ENCODE measurements around the gene C14orf119.

The C14orf119 gene, protein sequence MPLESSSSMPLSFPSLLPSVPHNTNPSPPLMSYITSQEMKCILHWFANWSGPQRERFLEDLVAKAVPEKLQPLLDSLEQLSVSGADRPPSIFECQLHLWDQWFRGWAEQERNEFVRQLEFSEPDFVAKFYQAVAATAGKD

DNA sequence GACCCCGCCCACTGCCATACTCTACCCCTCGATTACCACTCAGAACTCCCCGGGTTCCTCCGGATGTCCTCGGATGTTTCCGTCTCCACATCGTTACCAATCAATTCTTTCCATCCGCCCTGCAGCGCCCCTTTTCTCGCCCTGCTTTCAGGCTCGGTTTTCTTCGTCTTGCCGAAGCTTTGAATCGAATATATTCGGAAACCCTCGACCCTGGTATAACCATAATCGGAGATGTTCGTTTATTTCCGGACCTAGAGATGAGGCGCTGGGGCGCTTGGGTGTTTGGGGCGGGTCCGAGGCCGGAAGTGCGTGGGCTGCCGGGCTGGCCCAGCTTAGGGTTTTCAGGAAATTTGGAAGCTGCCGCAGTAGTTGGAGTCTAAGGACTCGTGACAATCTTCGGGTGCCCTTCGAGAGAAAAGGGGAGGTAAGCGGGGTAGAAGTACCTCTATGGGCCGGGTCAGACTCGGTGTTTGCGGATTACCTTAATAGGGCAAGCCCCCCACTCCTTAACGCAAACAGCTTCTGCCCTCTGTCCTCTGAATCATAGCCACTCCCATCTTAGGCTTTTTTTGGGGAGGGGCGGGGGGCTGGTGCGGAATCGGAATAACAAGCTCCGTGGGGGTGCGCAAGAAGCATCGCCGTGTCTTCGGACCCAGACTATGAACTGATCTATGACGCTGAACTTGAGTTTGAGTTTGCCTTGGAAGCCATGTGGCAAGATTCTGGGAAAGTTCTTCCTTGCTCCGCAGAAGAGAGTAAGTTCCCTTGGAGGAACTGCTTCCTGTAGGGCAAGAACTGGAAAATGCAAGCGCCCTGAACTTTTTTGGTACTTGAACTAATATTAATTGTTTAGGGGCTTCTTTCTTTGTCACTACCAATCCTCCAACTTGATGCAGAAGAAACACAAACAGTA, at the start of gene C14orf119:
Gene C14orf119 (plus strand): TSS at position 310 of the 913 bp plus-strand sequence. CDS start 2,154 bp downstream, outside the sequence.
- DNase-seq (ENCODE audit: low spot score) = peak; percentile 100

DNA sequence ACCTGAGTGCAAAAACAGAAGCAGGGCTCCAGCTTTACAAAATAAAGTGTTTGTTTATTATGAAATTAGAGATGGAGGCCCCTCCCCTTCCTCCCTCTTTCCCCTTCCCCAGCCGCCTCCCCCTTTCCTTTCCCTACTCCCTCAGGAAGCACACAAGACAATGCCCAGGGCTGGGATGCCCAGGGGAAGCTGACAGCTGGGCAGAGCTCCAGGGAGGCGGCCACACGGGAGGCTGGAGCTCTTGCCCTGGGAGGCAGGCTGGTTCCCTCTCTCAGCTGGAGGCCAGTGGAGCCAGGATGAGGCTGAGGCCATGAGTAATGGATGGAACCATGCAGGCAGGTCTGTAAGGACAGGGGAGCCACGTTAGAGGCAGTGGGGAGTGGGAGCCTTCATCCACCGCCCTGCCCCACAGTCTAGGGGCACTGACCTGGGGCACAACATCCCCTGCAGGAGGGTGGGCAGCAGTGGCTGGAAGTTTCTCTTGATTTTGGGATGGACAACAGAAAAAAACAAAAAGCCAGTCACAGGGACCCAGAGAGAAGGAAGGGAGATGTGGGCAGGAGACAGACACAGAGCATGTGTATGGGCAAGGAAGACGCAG, 48.2 kb upstream of the C14orf119 start:
- DNase-seq (ENCODE audit: low spot score) = no peak

DNA sequence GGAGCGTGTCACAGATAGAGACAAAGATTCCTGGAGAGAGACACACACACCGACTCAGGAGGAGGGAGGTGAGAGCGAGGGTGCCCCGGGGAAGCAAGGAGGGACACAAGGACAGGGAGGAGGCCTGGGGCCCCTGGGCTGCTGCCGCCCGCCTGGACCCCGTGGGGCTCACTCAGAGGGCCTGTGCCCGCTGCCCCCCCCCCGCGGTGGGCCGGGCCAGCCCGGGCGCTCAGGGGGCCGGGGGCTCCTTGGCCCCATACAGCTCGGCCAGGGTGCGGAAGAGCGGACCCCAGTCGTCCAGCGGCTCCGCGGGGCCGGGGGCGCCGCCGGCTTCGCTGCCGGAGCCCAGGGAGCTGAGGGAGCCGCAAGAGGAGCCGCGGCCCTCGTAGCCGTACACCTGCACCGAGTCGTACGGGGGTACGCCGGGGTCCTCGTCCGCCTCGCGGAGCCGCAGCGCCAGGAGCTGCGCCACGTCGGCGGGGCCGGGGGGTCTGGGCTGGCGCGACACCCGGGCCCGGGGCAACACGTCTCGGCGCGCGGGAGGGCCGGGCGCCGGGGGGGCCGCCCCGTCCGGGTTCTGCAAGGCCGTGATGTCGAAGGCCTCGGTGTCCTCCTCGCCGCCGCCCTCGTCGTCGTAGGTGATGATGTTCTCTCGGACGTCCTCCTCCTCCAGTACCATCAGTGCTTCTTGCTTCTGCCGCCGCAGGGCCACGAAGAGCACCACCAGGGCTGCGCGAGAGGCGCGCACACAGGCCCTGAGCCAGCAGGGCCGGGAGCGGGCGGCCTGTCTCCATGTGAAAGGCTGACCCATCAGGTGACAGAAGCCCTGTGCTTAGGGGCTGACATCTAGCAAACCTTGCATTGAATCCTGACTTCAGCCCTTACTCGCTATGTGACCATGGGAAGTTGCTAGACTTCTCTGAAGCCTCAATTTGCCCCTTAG, 47.3 kb upstream of the C14orf119 start:
- DNase-seq (ENCODE audit: low spot score) = no peak

DNA sequence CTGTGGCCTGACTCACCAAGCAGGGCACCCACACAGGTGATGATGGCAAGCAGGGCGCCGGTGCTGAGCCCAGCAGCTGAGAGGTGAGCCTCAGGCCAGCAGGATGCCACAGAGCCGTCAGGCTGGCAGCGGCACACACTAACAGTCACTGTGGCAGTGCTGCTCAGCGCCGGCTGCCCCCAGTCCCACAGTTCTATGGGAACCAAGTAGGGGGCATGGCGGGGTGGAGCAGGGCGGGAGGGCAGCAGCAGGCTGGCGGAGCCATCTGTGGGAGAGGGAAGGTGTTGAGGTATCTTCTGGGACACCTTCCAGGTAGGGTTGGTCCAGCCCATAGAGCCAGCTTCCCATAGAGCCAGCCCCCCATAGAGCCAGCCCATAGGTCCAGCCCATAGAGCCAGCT, 46.3 kb upstream of the C14orf119 start:
- no peak for DNase-seq (ENCODE audit: low spot score)

DNA sequence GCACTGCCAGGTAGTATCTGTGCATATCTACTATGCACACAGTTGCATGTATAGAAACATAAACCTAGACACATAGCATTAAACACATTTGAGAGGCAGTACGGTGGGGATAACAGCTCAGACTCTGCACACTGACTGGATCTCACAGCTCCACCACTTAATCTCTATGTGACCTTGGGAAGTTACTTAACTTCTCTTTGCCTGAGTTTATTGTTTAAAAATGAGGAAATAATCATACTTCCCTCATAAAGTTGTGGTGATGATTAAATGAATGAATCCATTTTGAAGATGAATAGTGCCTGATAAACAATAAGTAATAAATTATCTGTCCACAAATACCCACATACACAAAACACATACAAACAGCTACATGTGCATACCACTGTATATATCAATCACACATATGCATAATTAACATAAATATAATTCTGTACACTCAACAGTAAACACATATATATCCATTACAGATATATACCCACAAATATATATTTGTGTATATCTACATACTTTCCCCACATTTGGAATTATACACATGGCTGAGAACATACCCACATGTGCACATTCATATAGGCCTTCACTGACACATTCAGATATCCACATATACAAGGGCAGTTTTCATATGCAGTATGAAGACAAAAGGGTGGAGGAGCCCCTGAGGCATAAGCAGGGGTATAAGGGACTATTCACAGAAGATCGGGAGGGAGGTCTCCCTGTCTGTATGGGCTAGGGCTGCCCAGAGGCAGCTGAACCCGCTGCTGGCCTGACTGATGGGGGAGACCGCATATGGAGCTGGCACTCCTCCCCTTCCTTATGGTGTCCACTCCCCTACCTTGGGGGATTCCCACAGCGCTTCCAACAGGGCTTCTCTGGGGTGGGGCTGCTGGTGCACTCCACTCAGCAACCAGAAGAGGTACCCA, 43.9 kb upstream of the C14orf119 start:
- DNase-seq (ENCODE audit: low spot score) = no peak

DNA sequence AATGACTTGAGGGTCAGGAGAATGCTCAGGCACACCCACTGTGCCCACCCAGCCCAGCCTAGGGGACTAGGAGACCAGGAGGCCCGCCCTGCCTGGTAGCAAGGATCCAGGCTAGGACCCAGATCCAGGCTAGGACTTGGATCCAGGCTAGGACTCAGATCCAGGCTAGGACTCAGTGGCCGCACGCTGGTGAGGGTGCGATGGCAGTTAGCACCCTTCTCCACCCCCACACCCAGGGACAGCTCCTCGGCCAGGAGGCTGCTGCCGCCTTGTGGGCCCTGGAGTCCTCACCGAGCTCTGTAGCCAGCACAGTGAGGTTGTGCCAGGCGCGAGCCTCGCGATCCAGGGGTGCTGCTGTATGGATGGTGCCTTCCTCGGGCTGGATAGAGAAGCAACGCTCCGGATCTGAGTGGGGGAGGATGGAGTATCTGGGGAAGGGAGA, 43.1 kb upstream of the C14orf119 start:
- no peak for DNase-seq (ENCODE audit: low spot score)

DNA sequence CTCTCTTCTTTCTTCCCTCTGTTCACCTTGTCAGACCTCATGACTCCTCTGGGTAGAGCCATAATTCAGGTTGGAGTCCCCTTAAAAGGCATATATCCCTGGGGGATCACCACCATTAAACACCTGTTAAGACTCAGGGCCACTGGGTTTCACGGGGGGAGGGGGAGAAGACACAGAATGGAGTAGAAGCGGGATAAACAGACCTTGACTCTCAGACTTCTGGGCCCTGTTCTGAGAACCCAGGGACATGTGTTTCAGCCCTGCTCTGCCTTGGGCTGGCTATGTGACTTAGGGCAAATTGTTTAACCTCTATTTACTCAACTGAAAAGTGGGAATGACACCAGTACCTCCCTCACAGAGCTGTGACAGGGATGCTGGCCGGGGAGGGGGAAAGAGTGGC, 42.6 kb upstream of the C14orf119 start:
- DNase-seq (ENCODE audit: low spot score) = no peak

DNA sequence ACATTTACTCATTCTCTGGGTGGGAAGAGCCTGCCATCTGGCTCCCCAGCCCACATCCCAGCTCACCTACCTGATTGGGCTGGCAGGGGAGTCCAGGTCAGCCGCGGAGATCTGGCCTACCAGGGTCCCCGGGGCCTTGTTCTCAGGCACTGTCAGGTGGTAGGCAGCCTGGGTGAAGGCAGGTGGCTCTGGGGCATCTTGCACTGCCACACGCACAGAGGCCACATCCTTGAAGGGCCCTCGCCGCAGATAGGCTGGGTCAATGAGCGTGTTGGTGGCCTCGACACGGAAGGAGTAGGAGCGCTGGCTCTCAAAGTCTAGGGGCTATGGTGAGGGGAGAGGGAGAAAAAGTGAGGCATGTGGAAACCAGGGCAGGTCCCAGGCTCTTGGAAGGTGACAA, 41.9 kb upstream of the C14orf119 start:
- DNase-seq (ENCODE audit: low spot score) = no peak

DNA sequence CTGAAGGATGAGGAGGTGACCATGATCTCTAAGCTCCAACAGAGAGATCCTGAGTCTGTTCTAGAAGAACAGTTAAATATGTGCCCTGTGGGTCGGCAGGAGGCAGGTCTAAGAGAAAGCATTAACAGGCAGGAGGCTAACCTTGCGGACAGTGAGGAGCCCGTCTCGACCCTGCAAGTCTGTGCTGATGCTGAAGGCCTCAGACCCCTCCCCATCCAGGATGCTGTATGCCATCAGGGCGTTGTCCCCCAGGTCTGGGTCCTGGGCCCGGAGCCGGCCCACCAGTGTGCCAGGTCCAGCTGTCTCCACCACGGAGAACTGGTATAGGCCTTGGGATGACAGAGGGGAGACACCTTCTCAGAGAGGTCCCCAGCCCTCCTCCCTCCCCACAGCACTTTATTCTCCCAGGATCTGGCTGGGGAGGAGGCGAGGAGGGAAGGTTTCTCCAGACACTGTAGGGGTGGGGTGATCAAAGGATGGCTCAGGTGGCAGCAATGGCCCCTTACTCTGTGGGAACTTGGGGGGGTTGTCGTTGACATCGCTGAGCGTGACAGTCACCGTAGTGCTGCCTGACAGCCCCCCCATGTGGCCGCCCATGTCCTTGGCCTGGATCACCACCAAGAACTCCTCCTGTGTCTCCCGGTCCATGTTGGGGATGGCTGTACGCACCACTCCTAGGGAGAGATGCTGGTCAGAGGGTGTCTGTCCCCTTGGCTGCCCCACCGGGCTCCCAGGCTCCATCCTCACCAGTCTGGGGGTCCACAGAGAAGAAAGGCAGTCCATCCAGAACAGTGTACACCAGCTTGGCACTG, 41.1 kb upstream of the C14orf119 start:
- DNase-seq (ENCODE audit: low spot score) = no peak

DNA sequence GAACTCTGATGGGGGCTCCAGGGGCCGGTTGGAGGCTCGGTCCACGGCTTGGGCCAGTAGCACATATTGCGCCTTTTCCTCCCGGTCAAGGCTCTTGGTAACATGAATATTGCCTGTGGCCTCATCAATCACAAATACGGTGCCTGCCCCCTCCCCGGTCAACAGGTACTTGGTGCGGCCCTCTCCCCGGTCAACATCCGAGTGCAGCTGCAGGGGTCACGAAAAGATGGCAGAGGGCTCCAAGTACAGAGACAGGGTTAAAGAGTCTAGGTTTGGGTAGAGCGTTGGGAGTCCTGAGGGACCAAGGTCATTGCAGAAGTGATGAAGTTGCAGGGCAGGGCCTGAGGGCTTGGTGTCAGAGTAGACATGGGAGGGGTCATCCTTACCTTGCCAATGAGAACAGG, 40.2 kb upstream of the C14orf119 start:
- DNase-seq (ENCODE audit: low spot score) = no peak

DNA sequence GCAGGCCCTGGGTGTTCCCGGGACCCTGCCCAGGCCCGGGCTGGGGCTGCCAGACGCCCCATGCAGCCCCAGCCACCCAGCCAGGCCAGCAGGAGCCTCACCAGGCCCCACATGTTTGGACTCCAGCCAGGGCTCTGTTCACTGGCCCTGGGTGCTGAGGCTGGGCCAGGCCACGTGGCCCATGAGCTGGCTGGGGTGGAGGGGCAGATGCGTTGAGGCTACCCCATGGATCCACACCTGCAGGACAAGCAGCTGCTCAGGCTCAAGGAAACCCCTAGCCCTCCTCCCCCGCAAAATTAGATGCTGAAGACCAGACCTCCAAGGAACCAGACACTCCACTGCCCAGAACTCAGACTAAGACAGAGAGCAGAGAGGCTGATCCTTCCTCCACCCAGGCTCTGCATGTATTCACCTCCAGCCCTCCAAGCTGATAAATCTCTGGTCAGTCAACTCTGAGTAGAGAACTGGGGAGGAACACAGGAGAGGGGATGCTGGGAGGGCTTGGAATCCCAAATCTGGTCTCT, 39.6 kb upstream of the C14orf119 start:
- DNase-seq (ENCODE audit: low spot score) = no peak

DNA sequence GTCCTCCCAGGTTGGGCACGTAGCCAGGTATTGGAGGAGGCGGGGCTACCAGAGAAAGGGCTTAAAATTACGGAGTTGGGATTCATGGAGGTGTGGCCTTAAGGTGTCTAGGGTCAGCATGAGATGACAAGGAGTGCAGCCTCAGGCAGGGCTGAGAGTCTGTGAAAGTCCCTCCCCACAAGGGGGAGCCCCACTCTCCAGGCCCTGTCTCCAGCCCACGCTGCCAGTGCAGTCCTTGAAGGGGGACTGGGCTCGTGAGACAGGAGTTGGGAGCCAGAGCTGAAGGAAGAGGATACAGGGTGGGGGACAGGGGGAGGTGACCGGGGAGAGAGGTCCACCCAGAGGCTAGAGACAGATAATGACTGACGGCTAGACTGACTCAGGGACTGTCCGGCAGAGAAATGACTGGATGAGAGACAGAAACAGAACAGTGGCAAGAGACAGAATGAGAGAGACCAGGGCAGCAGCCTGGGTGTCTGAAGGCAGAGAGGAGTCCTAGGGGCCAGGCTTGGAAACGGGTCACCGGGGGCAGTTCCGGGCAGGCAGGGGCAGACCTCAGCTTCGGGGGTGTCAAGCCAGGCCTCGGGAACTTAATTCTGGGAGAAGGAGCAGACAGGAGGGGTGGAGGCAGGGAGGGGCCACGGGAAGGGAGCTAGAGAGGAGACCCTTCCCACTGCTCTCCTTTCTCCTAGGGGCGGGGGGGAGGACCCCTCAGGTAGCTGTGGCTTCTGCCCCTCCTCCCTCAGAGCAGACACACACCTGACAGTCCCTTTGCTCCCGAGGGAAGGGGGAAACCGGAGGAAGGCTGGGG, 39.0 kb upstream of the C14orf119 start:
- DNase-seq (ENCODE audit: low spot score) = peak; percentile 69

DNA sequence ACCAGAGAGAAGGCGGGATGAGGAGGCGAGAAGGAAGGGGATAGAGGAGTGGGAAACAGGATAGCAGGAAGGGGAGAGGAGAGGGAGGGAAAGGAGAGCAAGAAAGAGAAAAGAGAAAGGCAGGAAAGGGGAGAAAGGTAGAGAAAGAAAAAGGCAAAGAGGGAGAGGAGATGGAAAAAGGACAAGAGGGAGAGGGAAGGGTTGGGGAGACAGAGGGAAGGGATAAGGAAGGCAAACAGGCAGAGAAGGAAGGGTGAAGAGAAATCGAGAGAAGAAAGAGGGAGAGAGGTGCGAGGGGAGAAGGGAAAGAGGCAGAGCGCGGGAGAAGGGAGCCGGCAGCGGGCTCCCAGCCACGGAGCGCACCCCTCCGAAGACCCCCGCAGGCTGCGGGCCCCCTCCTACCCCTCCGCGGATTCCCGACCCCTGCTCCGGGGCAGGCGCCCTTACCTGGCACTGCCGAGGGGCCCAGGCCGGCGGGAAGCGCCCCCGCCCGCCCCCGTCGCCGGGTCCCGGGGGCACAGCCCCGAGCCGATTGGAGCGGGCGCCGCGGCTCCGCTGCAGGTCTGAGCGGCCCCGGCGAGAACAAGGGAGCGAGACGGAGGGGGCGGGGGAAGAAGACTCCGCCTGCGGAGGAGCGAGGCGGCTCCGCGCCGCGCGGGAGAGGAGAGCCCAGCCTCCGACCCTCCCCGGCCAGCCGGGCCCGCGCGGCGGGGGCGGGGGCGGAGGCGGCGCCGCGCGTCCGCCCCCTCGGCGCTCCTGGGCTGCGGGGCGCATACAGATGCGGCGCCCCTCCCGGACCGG, 38.1 kb upstream of the C14orf119 start, which contains the start of gene CDH24:
Gene CDH24 (minus strand): TSS at position 565 of the 801 bp plus-strand sequence. CDS start 1,787 bp downstream, outside the sequence.
- DNase-seq (ENCODE audit: low spot score) = peak; percentile 57

DNA sequence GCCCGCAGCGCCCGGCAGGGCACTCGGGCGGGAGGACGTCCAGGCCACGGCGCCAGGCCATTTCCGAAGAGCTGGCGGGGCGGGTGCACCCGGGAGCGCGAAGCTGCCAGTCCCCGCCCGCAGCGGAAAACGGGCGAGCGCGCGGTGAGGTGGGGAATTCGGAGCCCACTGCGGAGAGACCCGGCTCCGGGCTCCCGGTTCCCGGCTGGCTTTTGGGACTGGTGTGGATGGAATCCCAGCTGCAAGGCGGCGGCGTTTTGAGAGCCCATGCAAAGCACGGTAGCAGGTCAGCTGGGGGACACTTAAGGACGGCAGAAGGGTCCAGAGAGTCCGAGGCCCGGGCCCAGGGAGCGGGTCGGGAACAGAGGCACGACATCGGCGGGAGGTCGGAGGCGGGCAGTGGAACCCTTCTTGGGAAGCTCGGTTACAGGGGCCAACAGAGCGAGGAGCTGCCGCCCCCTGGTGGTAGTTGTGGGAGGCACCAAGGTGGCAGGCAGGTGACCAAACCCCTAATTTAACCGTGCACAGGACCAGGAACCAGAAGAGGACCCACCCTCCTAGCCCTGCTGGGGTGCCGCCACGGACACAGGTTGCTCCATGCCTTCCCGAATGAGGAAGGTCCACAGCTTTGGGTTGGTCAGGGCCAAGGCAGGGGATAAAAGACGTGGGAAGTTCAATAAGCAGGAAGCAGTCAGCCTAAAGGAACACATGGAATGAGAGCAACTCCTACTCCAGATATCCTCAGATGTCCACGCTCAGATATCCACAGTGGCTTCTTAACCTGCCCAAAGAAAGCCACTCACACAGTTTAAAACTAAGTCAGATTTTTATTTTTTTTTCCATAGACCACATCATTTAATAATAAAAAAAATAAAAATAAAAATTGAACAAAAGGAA, 37.3 kb upstream of the C14orf119 start:
- peak; percentile 88 for DNase-seq (ENCODE audit: low spot score)

DNA sequence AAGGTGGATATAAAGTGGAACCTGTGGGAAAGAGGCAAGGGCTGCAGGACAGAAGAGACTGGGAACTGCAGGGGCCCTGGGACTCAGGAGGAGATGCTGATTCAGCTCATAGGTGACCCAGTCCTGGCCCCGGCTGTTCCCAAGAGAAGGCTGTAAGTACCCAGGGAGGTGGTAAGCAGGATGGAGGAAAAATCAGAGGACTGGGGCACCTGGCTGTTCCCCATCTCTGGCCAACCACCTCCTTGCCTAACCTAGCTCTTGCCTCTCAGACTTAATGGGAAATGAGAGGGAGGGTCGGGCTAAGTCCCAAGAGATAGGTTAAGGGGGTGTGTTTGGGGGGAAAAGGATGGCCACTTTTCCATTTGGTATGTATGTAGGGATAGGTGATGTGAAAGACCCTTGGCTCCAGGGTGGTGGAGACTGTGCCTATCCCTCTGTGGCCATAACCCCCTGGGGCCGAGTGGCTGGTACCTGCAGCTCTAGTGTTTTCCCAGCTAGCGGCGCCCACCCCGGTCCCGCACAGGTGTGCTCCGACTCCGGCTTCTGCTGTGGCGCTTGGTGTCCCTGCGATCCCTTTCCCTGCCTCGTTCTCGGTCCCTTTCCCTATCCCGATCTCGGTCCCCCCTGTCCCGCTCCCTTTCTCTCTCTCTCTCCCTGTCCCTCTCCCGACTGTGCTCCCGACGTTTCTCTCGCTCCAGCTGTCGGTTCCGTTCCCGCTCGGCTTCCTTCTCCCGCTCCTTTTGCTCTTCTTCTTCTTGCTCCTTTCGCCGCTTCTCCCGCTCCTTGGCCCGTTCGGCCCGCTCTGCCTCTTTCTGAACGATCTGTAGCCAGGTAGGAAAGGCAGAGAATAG, 36.4 kb upstream of the C14orf119 start:
- DNase-seq (ENCODE audit: low spot score) = no peak
